HG03442 (cell line): Measurements from ENCODE around the gene HRG.
"Not testable (repeated sequence)": the region's sequence is repeated elsewhere in the genome, so short reads cannot be mapped to it uniquely, and the experiment has no call there.

Experiments
- ATAC-seq: cut with Tn5 transposase; IDR thresholded peaks from one replicate; pipeline ENCODE4 v1.9.1; 2021; ENCODE audit warnings: mild to moderate bottlenecking, moderate library complexity; ENCODE audit not compliant: unreplicated experiment

The HRG gene

GRCh38 chr3:186665625-186666188 lies at the start of gene HRG:
HRG (plus strand) TSS chr3:186666014; CDS start chr3:186666032, 18 bp downstream.
- ATAC-seq, result no peak

- ATAC-seq, result no peak
Observed at GRCh38 chr3:186616299-186616617, 49.6 kb upstream of the HRG start.

- peak; percentile 95 for ATAC-seq
Observed at GRCh38 chr3:186617036-186617946, 48.5 kb upstream of the HRG start.

GRCh38 chr3:186618318-186618938 lies 47.4 kb upstream of the HRG start:
- no peak for ATAC-seq

GRCh38 chr3:186619787-186620212 lies 46.0 kb upstream of the HRG start:
- ATAC-seq, result no peak

GRCh38 chr3:186620213-186621092 lies 45.4 kb upstream of the HRG start:
- no peak for ATAC-seq

GRCh38 chr3:186621894-186622650 lies 43.7 kb upstream of the HRG start:
- ATAC-seq, result no peak

GRCh38 chr3:186622651-186623310 lies 43.0 kb upstream of the HRG start:
- no peak for ATAC-seq

GRCh38 chr3:186624598-186624997 lies 41.2 kb upstream of the HRG start:
- no peak for ATAC-seq

GRCh38 chr3:186625600-186626042 lies 40.2 kb upstream of the HRG start:
- no peak for ATAC-seq

- ATAC-seq, result no peak
Observed at GRCh38 chr3:186626254-186626847, 39.5 kb upstream of the HRG start.

- ATAC-seq, result no peak
Observed at GRCh38 chr3:186627852-186628414, 37.9 kb upstream of the HRG start.

- ATAC-seq, result no peak
Observed at GRCh38 chr3:186628756-186629155, 37.1 kb upstream of the HRG start.

GRCh38 chr3:186630950-186631641 lies 34.7 kb upstream of the HRG start:
- no peak for ATAC-seq

GRCh38 chr3:186633481-186633880 lies 32.3 kb upstream of the HRG start:
- ATAC-seq, result no peak

- ATAC-seq, result not testable (repeated sequence)
Observed at GRCh38 chr3:186634207-186634606, 31.6 kb upstream of the HRG start.

- no peak for ATAC-seq
Observed at GRCh38 chr3:186635532-186635931, 30.3 kb upstream of the HRG start.

GRCh38 chr3:186636536-186636935 lies 29.3 kb upstream of the HRG start:
- ATAC-seq, result no peak
